ENCODE measurements around the gene CDH13.

Gene CDH13

GRCh38 chr16:83501481-83501880 is 874.7 kb downstream of the CDH13 start:
- DNase-seq (ENCODE audit: low read depth in 1 of 2, low spot score in 1 of 2) = no peak
- no peak for TF ChIP-seq POLR2AphosphoS5 (IDR thresholded peaks at IDR 0.05; ENCODE audit: low read depth)
- TF ChIP-seq SPI1 (IDR thresholded peaks at IDR 0.05; ENCODE audit: borderline replicate concordance, low read depth) = no peak
- no peak for TF ChIP-seq CTCF (IDR thresholded peaks at IDR 0.05; ENCODE audit: insufficient read depth, low read length)
- TF ChIP-seq GABPA (IDR thresholded peaks at IDR 0.05; ENCODE audit: low read depth) = no peak
- TF ChIP-seq, protein P1, sequence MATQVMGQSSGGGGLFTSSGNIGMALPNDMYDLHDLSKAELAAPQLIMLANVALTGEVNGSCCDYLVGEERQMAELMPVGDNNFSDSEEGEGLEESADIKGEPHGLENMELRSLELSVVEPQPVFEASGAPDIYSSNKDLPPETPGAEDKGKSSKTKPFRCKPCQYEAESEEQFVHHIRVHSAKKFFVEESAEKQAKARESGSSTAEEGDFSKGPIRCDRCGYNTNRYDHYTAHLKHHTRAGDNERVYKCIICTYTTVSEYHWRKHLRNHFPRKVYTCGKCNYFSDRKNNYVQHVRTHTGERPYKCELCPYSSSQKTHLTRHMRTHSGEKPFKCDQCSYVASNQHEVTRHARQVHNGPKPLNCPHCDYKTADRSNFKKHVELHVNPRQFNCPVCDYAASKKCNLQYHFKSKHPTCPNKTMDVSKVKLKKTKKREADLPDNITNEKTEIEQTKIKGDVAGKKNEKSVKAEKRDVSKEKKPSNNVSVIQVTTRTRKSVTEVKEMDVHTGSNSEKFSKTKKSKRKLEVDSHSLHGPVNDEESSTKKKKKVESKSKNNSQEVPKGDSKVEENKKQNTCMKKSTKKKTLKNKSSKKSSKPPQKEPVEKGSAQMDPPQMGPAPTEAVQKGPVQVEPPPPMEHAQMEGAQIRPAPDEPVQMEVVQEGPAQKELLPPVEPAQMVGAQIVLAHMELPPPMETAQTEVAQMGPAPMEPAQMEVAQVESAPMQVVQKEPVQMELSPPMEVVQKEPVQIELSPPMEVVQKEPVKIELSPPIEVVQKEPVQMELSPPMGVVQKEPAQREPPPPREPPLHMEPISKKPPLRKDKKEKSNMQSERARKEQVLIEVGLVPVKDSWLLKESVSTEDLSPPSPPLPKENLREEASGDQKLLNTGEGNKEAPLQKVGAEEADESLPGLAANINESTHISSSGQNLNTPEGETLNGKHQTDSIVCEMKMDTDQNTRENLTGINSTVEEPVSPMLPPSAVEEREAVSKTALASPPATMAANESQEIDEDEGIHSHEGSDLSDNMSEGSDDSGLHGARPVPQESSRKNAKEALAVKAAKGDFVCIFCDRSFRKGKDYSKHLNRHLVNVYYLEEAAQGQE (IDR thresholded peaks at IDR 0.05; ENCODE audit: insufficient replicate concordance, low read depth) = no peak
- Histone ChIP-seq H3K4me3 (replicated peaks; ENCODE audit: insufficient read depth, low read length) (no peak overlapping the region), H3K27ac (replicated peaks) (no peak overlapping the region), H3K27me3 (ENCODE audit: insufficient read depth, poor library complexity, severe bottlenecking) (no peaks in the 10 kb centered on the region)

DNA sequence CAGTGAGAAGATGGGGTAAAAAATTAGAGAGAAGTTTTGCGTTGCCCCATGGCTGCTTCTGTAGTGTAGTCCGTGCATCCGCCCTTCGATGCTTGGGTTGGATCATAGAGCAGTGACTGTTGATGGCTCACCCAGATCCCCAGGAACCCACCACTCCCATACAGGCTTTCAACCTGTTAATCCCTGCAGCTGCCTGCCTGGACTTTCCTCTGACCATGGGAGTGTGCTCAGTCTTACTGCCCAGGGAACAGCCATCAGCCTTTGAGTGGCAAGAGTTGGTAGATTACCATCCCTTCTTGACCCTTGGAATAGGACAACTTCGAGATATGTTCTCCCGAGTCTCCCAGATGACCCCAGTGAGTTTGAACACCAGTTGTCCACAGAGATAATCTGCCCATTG is 881.5 kb downstream of the CDH13 start:
- Histone ChIP-seq H3K4me3 (replicated peaks; ENCODE audit: insufficient read depth, low read length) (no peak overlapping the region), H3K27me3 (ENCODE audit: insufficient read depth, poor library complexity, severe bottlenecking) (no peaks in the 10 kb centered on the region), H3K27ac (replicated peaks) (no peak overlapping the region)
- DNase-seq (ENCODE audit: low read depth in 1 of 2, low spot score in 1 of 2) = no peak
- TF ChIP-seq CTCF (IDR thresholded peaks at IDR 0.05; ENCODE audit: insufficient read depth, low read length) (no peak), GABPA (IDR thresholded peaks at IDR 0.05; ENCODE audit: low read depth) (no peak), POLR2AphosphoS5 (IDR thresholded peaks at IDR 0.05; ENCODE audit: low read depth) (no peak), SPI1 (IDR thresholded peaks at IDR 0.05; ENCODE audit: borderline replicate concordance, low read depth) (no peak)
- TF ChIP-seq, protein P1 (IDR thresholded peaks at IDR 0.05; ENCODE audit: insufficient replicate concordance, low read depth) = no peak

DNA sequence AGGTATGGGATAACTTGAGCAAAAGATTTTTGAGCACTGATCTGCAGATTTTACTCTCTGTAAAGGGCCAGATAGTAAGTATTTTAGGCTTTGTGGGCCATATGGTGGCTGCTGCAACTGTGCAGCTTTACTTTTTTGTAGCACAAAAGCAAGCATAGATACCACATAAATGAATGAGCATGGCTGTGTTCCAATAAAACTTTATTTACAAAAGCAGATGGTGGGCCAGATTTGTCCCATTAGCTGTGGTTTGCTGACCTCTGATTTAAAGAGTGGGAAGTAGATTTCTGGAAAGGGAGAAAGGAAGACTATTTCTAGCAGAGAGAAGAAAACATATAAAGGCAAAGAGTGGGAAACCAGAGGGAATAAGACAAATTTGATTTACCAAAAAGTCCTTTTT is 882.5 kb downstream of the CDH13 start:
- TF ChIP-seq, protein P1 (IDR thresholded peaks at IDR 0.05; ENCODE audit: insufficient replicate concordance, low read depth) = no peak
- no peak for TF ChIP-seq CTCF (IDR thresholded peaks at IDR 0.05; ENCODE audit: insufficient read depth, low read length)
- no peak for TF ChIP-seq GABPA (IDR thresholded peaks at IDR 0.05; ENCODE audit: low read depth)
- no peak for TF ChIP-seq POLR2AphosphoS5 (IDR thresholded peaks at IDR 0.05; ENCODE audit: low read depth)
- no peak for TF ChIP-seq SPI1 (IDR thresholded peaks at IDR 0.05; ENCODE audit: borderline replicate concordance, low read depth)
- Histone ChIP-seq H3K4me3 (replicated peaks; ENCODE audit: insufficient read depth, low read length) (no peak overlapping the region), H3K27me3 (ENCODE audit: insufficient read depth, poor library complexity, severe bottlenecking) (no peaks in the 10 kb centered on the region), H3K27ac (replicated peaks) (no peak overlapping the region)
- DNase-seq (ENCODE audit: low read depth in 1 of 2, low spot score in 1 of 2) = no peak
